Testis (tissue), 3 donors: Measurements from ENCODE around the gene PEX3. TPM values are rescaled to one million over a fixed set of nuclear protein-coding genes. Genes with fewer than 3 reads are reported as not detected.

Experiments
- DNase-seq: peaks from one replicate; pipeline ENCODE4 v3.0.0-alpha.2; 2019
- H3K27ac ChIP-seq, 2 donors: fragments of 200-600 bp; sonication (generic); one replicate each; pipeline ENCODE4 v1.5.1; 2019
- H3K27me3 ChIP-seq: fragments of 200-600 bp; sonication (generic); one replicate; pipeline ENCODE4 v1.5.1; 2019
- H3K36me3 ChIP-seq: fragments of 200-600 bp; sonication (generic); one replicate; pipeline ENCODE4 v1.5.1; 2017; ENCODE audit warnings: low read depth; ENCODE audit errors: missing control alignments
- H3K4me1 ChIP-seq: fragments of 200-600 bp; sonication (generic); one replicate; pipeline ENCODE4 v1.5.1; 2019
- H3K4me3 ChIP-seq, 2 donors: fragments of 200-600 bp; sonication (generic); one replicate each; pipeline ENCODE4 v1.5.1; 2017 to 2019
- H3K9me3 ChIP-seq: fragments of 200-600 bp; sonication (generic); one replicate; pipeline ENCODE4 v1.5.1; 2017
- POLR2A ChIP-seq: fragments of 450-650 bp; IDR thresholded peaks from one replicate; pipeline ENCODE4 v1.6.1; 2017; ENCODE audit warnings: antibody characterized with exemption, mild to moderate bottlenecking, moderate library complexity
- WGBS, 2 donors: methylation state at CpG; one replicate each; pipeline ENCODE4 v1.1.5; 2018; 5-methylcytosine and 5-hydroxymethylcytosine counted together
- intact Hi-C: fragments of 100-400 bp; cut with DNase I; formaldehyde crosslinking; loops from one replicate; pipeline ENCODE4 v1.15.1; 2023; ENCODE audit warnings: low total_unique reads
- polyA plus RNA-seq: library from polyadenylated mRNA; stranded (reverse); fragments of 350-450 nt; fragmentation: Illumina TruSeq; extraction: RNeasy Lipid Tissue Mini Kit (QIAGEN cat#74804); gene quantifications from one replicate; pipeline ENCODE4 v1.2.3, GENCODE V29; 2014; ENCODE audit warnings: low read depth, low replicate concordance; ENCODE audit not compliant: insufficient read depth
- total RNA-seq, 2 donors: library from RNA; depleted of rRNA; stranded (reverse); fragments of >200 nt; gene quantifications; one replicate each; pipeline ENCODE4 v1.2.3, GENCODE V29; 2016
- TF ChIP-seq, protein P1 (sequence below), 3 experiments: fragments of 450-650 bp in 2 of 3; fragments of 200-600 bp in 1 of 3; sonication (generic) in 1 of 3; IDR thresholded peaks; one replicate each; pipeline ENCODE4 v1.5.1; 2016 to 2019; ENCODE audit warnings: antibody characterized with exemption in 3 of 3, mild to moderate bottlenecking in 2 of 3, moderate library complexity in 1 of 3

The PEX3 gene
- total and polyA plus RNA-seq, 3 donors from 2014 or later: 16.6 to 33.1 (median 22.8) TPM

GRCh38 chr6:143536461-143536865, 85.9 kb downstream of the PEX3 start:
- no peaks in the 10 kb centered on the region for H3K27me3 ChIP-seq
- TF ChIP-seq, protein P1, sequence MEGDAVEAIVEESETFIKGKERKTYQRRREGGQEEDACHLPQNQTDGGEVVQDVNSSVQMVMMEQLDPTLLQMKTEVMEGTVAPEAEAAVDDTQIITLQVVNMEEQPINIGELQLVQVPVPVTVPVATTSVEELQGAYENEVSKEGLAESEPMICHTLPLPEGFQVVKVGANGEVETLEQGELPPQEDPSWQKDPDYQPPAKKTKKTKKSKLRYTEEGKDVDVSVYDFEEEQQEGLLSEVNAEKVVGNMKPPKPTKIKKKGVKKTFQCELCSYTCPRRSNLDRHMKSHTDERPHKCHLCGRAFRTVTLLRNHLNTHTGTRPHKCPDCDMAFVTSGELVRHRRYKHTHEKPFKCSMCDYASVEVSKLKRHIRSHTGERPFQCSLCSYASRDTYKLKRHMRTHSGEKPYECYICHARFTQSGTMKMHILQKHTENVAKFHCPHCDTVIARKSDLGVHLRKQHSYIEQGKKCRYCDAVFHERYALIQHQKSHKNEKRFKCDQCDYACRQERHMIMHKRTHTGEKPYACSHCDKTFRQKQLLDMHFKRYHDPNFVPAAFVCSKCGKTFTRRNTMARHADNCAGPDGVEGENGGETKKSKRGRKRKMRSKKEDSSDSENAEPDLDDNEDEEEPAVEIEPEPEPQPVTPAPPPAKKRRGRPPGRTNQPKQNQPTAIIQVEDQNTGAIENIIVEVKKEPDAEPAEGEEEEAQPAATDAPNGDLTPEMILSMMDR (IDR thresholded peaks at IDR 0.05): no peak
- no peak for TF ChIP-seq POLR2A
- peak overlapping the region; percentile 55 to 58 for H3K4me3 ChIP-seq
- H3K27ac ChIP-seq: peak overlapping the region in 1 of 2 donors; percentile 6
- no peaks in the 10 kb centered on the region for H3K9me3 ChIP-seq
- 4 to 6% methylated on average over 13 to 26 of the region's 27 CpGs for WGBS, 2 donors
- no peaks in the 10 kb centered on the region for H3K4me1 ChIP-seq
- no peaks in the 10 kb centered on the region for H3K36me3 ChIP-seq
- DNase-seq: peak; percentile 34
- intact Hi-C loops: no loop called here

DNA sequence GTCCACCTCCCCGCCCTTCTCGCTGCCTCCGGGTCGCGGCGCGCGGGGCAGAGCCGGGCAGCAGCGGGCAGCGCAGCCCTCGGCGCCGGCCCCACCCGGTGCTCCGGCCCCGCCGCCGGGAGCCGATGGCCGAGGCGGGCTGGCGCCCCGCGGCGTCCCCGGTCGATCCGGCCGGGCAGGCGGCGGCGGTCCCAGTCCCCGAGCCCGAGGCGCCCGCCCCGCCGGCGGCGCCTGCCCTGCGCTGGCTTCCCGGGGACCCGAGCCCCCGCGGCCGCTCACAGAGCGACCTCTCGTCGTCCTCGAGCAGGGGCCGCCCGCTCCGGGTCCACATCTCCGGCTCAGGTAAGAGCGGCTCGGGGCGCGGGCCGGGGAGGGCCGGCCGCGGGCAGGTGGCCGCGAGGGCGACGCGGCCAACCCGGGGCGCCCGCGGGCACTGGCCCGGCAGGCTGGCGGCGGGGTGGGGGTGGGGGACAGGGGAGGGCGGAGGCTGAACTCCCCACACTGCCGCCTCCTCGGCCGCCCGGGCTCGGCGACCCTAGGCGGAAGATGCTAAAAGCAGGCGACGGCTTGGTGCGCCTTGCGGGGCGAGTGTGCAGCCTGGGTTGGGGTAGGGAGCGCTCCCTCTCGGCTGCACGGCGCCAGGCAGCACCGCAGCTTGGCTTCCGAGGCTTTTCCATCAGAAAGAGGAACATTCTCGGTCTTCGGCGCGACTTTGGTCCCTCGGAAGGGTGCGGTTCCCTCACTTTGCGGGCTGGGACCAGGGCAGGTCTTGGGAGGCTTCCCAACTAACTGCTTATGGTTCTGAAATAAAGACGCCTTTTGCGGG, 86.5 kb downstream of the PEX3 start:
- no peak for TF ChIP-seq POLR2A
- TF ChIP-seq, protein P1 (IDR thresholded peaks at IDR 0.05): no peak
- WGBS, 2 donors: 0 to 1% methylated on average over 9 to 85 of the region's 103 CpGs
- Histone ChIP-seq H3K4me1 (no peaks in the 10 kb centered on the region), H3K4me3 (peak overlapping the region; percentile 55 to 63), H3K27me3 (no peaks in the 10 kb centered on the region), H3K9me3 (no peaks in the 10 kb centered on the region), H3K27ac (peak overlapping the region in 1 of 2 donors; percentile 6), H3K36me3 (no peaks in the 10 kb centered on the region)
- peak; percentile 63 for DNase-seq
- intact Hi-C loops: no loop called here

- Histone ChIP-seq H3K4me3 (no peak overlapping the region), H3K27me3 (no peaks in the 10 kb centered on the region), H3K27ac (no peak overlapping the region), H3K9me3 (no peaks in the 10 kb centered on the region), H3K36me3 (no peaks in the 10 kb centered on the region), H3K4me1 (no peaks in the 10 kb centered on the region)
- WGBS, 2 donors: 77 to 79% methylated on average over 7 of the region's 7 CpGs
- intact Hi-C loops: no loop called here
- DNase-seq: no peak
- TF ChIP-seq, protein P1 (IDR thresholded peaks at IDR 0.05): no peak
- no peak for TF ChIP-seq POLR2A
These were observed 87.8 kb downstream of the PEX3 start for GRCh38 chr6:143538374-143538773.

- Histone ChIP-seq H3K4me3 (no peak overlapping the region), H3K9me3 (no peaks in the 10 kb centered on the region), H3K27me3 (no peaks in the 10 kb centered on the region), H3K4me1 (no peaks in the 10 kb centered on the region), H3K36me3 (no peaks in the 10 kb centered on the region), H3K27ac (no peak overlapping the region)
- intact Hi-C loops: no loop called here
- no peak for DNase-seq
- no peak for TF ChIP-seq POLR2A
- TF ChIP-seq, protein P1 (IDR thresholded peaks at IDR 0.05): no peak
- WGBS, 2 donors: 85 to 94% methylated on average over 4 of the region's 4 CpGs
These were observed 88.5 kb downstream of the PEX3 start for GRCh38 chr6:143539106-143539505.

DNA sequence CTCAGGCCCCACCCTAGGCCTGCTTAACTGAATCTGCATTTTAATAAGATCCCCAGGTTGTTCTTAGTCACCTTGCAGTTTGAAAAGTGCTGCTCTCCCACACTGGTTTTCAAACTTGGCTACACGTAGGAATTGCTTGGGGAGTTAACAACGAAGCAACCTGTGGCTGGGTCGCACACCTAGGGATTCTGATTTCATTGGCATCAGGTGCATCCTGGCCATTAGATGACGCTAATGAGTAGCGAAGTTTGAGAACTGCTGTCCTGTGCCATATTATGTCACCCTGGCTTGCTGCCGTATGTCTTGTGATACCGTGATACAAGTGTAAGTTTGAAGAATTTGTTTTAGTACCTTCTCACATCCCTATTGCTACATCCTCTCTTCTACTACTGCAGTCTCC, 89.1 kb downstream of the PEX3 start:
- intact Hi-C loops: no loop called here
- Histone ChIP-seq H3K9me3 (no peaks in the 10 kb centered on the region), H3K27me3 (no peaks in the 10 kb centered on the region), H3K27ac (no peak overlapping the region), H3K4me3 (no peak overlapping the region), H3K4me1 (no peaks in the 10 kb centered on the region), H3K36me3 (no peaks in the 10 kb centered on the region)
- DNase-seq: no peak
- 91 to 92% methylated on average over 4 to 7 of the region's 7 CpGs for WGBS, 2 donors
- TF ChIP-seq, protein P1 (IDR thresholded peaks at IDR 0.05): no peak
- TF ChIP-seq POLR2A: no peak
